DND-41 (cell line): Measurements from ENCODE around the gene PFDN6.
A peak's percentile ranks its signal among the peaks of the same experiment; 100 is the strongest.

Source experiments
- ATAC-seq: fragments of 200-7000 bp; cut with Tn5 transposase; 3 replicates; pipeline ENCODE4 v1.9.1; 2021; ENCODE audit warnings: low read depth; ENCODE audit not compliant: insufficient read depth
- DNase-seq: peaks from one replicate; pipeline ENCODE4 v3.0.0-alpha.2; 2020
- H2AFZ ChIP-seq: 2 replicates; pipeline ENCODE4 v1.6.0; 2012; ENCODE audit warnings: low read depth, low read length
- H3K27ac ChIP-seq: 2 replicates; pipeline ENCODE4 v1.5.1; 2012; ENCODE audit warnings: low read length, inconsistent platforms
- H3K27me3 ChIP-seq: fragments of 200-600 bp; sonication (generic); 2 replicates; pipeline ENCODE4 v1.6.0; 2012; ENCODE audit warnings: low read length, mild to moderate bottlenecking, inconsistent platforms; ENCODE audit not compliant: insufficient read depth, poor library complexity
- H3K36me3 ChIP-seq: 2 replicates; pipeline ENCODE4 v1.5.1; 2012; ENCODE audit warnings: low read length, inconsistent platforms; ENCODE audit not compliant: insufficient read depth
- H3K4me1 ChIP-seq: 2 replicates; pipeline ENCODE4 v1.5.1; 2012; ENCODE audit warnings: mild to moderate bottlenecking, low read length; ENCODE audit not compliant: insufficient read depth
- H3K4me2 ChIP-seq: 2 replicates; pipeline ENCODE4 v1.6.0; 2012; ENCODE audit warnings: mild to moderate bottlenecking, moderate library complexity, low read length, inconsistent platforms; ENCODE audit not compliant: insufficient read depth
- H3K4me3 ChIP-seq, 2 experiments: fragments of 200-600 bp in 1 of 2; shearing (Covaris generic) in 1 of 2; 2 replicates each; pipeline ENCODE4 v1.5.1; 2012 to 2016; ENCODE audit warnings: inconsistent platforms in 2 of 2, low read length in 2 of 2, mild to moderate bottlenecking in 2 of 2, low read depth in 1 of 2, moderate library complexity in 1 of 2
- H3K79me2 ChIP-seq: 2 replicates; pipeline ENCODE4 v1.6.0; 2012; ENCODE audit warnings: low read length, inconsistent platforms; ENCODE audit not compliant: insufficient read depth
- H3K9ac ChIP-seq: 2 replicates; pipeline ENCODE4 v1.6.0; 2012; ENCODE audit warnings: low read depth, mild to moderate bottlenecking, inconsistent platforms, low read length, moderate library complexity
- H3K9me3 ChIP-seq: 2 replicates; pipeline ENCODE4 v1.5.1; 2012; ENCODE audit warnings: low read length, moderate library complexity, mild to moderate bottlenecking, inconsistent platforms; ENCODE audit not compliant: insufficient read depth, severe bottlenecking
- H4K20me1 ChIP-seq: 2 replicates; pipeline ENCODE4 v1.6.0; 2012; ENCODE audit warnings: low read length; ENCODE audit not compliant: insufficient read depth
- CTCF ChIP-seq: IDR thresholded peaks from 2 replicates; pipeline ENCODE4 v1.5.1; 2012; ENCODE audit warnings: borderline replicate concordance, low read length, moderate library complexity, mild to moderate bottlenecking; ENCODE audit not compliant: poor library complexity, severe bottlenecking; ENCODE audit errors: extremely low read depth
- EZH2 ChIP-seq: IDR thresholded peaks from 3 replicates; pipeline ENCODE4 v1.6.1; 2012; ENCODE audit warnings: borderline replicate concordance, low read depth, mild to moderate bottlenecking, moderate library complexity, low read length, inconsistent platforms; ENCODE audit not compliant: severe bottlenecking

The PFDN6 gene

DNA sequence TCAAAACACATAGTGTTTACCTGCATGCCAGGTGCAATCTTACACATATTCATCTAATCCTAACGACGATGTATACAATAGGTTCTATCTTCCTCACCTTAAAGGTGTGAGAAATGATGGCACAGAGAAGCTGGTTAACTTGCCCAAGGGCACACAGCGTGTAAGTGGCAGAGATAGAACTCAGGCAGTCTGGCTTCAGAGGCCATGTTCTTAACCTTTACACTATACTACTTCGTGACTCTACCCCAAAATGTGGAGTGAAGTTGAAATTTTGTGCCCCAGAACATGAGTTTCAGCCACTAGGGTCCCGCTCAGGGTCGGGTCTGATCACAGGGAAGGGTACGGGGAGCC is 18.3 kb upstream of the PFDN6 start:
- DNase-seq (no peak), ATAC-seq (peak; percentile 11; the same call in 1 of the 3 replicates)
- Histone ChIP-seq H3K27me3 (no peaks in the 10 kb centered on the region), H2AFZ (peak overlapping the region; percentile 82), H3K36me3 (peaks cover 82% of the 10 kb centered on the region), H4K20me1 (peaks cover 35% of the 10 kb centered on the region), H3K27ac (peak overlapping the region; percentile 97), H3K9me3 (no peaks in the 10 kb centered on the region), H3K4me3 (peak overlapping the region; percentile 53 to 61), H3K4me2 (peak overlapping the region; percentile 79), H3K9ac (peak overlapping the region; percentile 85), H3K4me1 (peaks cover 61% of the 10 kb centered on the region), H3K79me2 (peaks cover 72% of the 10 kb centered on the region)
- TF ChIP-seq CTCF (peak; percentile 13), EZH2 (no peak)

GRCh38 chr6:33271468-33272274 is 17.7 kb upstream of the PFDN6 start, which contains the start of the genes RPS18 and VPS52:
Gene RPS18, plus strand, starts transcription at chr6:33272075. Its CDS starts 45 bp downstream, at chr6:33272120.
Gene VPS52, minus strand, starts transcription at chr6:33271876. Its CDS starts 201 bp downstream, at chr6:33271675.
- Histone ChIP-seq H2AFZ (peak within 1 kb of the TSS; percentile 82), H3K4me1 (peaks cover 67% of the 10 kb centered on the region), H3K4me3 (peak within 1 kb of the TSS; percentile 53 to 61), H3K4me2 (peak within 1 kb of the TSS; percentile 79), H3K27ac (peak within 1 kb of the TSS; percentile 97), H4K20me1 (peaks cover 36% of the 10 kb centered on the region), H3K9me3 (no peaks in the 10 kb centered on the region), H3K9ac (peak within 1 kb of the TSS; percentile 85), H3K27me3 (no peaks in the 10 kb centered on the region), H3K79me2 (peaks cover 75% of the 10 kb centered on the region), H3K36me3 (peaks cover 82% of the 10 kb centered on the region)
- DNase-seq: peak; percentile 96
- TF ChIP-seq EZH2 (no peak), CTCF (no peak)
- peak; percentile 88 for ATAC-seq

DNA sequence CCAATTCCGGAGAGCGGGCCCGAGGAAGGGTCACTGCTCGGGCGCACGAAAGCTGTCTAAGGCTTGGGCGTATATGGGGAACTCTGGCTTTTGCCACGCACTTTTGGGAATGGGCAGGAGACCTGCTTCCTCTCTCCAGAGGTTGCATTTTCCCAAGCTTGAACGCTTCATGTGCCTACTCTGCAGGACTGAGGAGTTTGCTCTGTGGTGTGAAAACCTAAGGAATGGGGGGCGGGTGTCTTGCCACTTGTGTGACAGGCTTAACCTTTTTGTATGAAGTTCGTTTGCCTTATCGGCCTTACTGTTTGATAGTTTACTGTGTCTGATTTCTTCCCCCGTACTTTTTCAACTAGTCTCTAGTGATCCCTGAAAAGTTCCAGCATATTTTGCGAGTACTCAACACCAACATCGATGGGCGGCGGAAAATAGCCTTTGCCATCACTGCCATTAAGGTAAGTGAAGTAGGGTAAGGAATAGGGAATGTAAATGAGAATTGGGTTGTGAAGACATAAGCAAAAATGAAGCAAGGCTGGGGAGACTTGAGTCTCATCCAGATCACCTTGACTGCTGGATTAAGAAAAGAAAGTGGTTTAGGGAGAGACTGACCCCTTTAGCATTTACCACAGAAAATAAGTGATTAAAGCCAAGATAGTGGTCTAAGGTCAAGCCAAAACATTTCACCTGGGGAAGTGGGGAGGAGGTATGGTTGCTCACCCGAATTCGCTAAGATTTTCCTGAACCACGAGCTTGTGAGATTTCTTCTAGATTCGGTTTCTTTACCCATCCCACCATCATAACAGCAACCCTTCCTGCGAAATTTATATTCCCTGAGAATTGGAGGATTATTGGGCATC is 16.9 kb upstream of the PFDN6 start:
- ATAC-seq (peak; percentile 9), DNase-seq (no peak)
- Histone ChIP-seq H3K9ac (peak overlapping the region; percentile 85), H3K4me3 (peak overlapping the region; percentile 53 to 61), H3K27me3 (no peaks in the 10 kb centered on the region), H3K9me3 (no peaks in the 10 kb centered on the region), H3K36me3 (peaks cover 75% of the 10 kb centered on the region), H4K20me1 (peaks cover 36% of the 10 kb centered on the region), H3K4me1 (peaks cover 74% of the 10 kb centered on the region), H3K27ac (peak overlapping the region; percentile 83), H2AFZ (peak overlapping the region; percentile 72), H3K4me2 (peak overlapping the region; percentile 78), H3K79me2 (peaks cover 77% of the 10 kb centered on the region)
- TF ChIP-seq EZH2: no peak
- no peak for TF ChIP-seq CTCF
